ENCODE measurements around the gene RAB3GAP1. TPM values are rescaled to one million over a fixed set of nuclear protein-coding genes. Genes with fewer than 3 reads are reported as not detected.
"Not testable (repeated sequence)": the region's sequence is repeated elsewhere in the genome, so short reads cannot be mapped to it uniquely, and the experiment has no call there.

The RAB3GAP1 gene
- total RNA-seq, 2 experiments from 2014 or later = 23.5 to 25.4 TPM

DNA sequence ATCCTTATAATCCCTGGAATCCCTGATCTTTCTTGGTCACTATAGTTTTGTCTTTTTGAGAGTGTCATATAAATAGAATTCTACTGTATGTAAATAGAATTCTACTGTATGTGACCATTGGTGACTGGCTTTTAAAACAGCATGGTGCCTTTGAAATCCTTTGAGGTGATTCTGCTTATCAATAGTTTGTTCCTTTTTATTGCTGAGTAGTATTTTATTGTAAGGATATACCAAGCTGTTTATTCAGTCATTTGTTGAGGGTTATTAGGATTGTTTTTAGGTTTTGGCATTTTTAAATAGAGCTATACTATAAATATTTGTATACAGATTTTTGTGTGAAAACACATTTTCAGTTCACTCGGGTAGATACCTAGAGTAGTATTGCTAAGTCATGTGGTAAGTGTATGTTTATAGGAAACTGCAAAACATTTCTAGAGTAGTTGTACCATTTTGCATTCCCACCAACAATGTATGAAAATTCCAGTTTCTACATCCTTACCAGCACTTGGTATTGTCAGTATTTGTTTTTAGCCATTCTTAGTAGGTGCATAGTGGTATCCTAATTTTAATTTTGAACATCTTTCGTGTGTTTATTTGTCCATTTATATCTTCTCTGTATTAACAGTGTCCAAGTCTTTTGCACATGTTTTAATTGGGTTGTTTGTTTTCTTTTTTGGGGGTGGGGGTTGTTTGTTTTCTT is 45.6 kb downstream of the RAB3GAP1 start:
- ChIA-PET POLR2A (no interaction called here), CTCF (no interaction called here)

DNA sequence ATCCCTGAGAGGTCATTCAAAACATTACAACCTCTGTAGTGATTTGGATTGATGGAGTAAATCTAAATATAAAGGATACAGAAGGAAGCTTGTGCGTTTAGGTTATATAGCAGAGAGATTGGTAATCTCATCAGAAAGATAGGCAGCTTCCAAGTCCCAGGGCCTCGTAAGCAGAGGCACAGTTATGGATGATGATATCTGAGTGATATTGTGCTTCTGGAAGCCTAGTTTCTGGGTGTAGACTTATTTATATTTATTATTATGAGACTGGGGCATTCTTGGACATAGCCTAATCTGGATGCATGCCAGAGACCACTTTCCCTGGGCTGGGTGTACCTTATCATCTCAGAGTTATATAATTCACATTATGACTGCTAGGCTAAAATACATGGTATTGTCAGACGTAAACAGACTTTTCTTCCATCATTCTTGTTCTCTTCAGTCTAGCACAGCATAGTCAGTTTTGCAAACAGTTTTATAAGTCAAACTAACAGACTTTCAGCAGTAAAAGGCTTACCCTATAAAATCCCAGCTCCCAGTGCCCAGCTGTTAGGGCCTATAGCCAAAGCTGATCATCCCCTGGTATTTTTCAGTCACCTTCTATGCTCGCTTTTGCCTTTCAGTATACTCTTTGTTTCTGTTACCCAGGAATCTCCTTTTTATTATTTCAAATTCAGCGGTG is 47.9 kb downstream of the RAB3GAP1 start:
- POLR2A ChIA-PET = no interaction called here
- CTCF ChIA-PET = no interaction called here

DNA sequence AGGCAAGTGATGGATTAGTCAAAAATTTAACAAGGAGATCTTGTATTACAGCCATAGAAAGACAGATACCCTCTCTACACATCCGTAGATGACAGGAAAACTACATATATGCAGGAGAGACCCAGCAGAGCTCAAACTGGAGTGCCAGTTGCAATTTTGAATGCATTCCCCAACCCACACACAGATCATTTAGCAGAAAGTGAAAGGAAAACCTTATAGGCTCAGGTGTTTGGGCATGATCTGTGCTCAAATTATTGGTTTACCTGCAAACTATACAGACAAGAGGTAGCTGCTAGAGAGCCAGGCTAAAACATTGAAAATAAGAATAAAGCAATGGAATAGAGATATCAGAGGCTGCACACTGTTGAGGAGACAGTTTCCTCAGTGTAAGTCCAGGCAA is 51.8 kb downstream of the RAB3GAP1 start:
- ChIA-PET CTCF (no interaction called here), POLR2A (no interaction called here)

DNA sequence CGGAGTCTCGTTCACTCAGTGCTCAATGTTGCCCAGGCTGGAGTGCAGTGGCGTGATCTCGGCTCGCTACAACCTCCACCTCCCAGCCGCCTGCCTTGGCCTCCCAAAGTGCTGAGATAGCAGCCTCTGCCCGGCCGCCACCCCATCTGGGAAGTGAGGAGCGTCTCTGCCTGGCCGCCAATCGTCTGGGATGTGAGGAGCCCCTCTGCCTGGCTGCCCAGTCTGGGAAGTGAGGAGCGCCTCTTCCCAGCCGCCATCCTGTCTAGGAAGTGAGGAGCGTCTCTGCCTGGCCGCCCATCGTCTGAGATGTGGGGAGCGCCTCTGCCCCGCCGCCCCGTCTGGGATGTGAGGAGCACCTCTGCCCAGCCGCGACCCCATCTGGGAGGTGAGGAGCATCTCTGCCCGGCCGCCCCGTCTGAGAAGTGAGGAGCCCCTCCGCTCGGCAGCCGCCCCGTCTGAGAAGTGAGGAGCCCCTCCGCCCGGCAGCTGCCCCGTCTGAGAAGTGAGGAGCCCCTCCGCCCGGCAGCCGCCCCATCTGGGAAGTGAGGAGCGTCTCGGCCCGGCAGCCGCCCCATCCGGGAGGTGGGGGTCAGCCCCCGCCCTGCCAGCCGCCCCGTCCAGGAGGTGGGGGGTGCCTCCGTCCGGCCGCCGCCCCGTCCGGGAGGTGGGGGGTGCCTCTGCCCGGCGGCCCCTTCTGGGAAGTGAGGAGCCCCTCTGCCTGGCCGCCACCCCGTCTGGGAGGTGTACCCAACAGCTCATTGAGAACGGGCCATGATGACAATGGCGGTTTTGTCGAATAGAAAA is 53.6 kb downstream of the RAB3GAP1 start:
- POLR2A ChIA-PET, CTCF ChIA-PET: not testable (repeated sequence)

DNA sequence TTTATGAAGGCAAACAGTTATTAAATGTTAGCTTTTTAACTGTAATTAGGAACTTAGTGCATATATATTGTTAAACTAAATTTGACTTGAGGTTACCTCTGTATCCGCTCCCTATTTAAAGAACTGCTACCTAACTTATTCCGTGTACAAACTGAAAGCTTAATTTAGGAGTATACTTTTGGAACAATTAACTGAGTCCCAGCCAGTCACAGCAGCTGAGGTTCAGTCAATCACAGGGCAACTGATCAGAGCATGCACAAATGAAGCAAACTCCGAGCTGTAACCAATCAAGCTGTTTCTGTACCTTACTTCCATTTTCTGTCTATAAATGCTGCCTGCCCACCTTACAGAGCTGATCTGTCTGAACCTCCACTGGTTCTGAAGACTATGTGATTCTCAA is 61.2 kb downstream of the RAB3GAP1 start:
- POLR2A ChIA-PET = no interaction called here
- CTCF ChIA-PET = no interaction called here

DNA sequence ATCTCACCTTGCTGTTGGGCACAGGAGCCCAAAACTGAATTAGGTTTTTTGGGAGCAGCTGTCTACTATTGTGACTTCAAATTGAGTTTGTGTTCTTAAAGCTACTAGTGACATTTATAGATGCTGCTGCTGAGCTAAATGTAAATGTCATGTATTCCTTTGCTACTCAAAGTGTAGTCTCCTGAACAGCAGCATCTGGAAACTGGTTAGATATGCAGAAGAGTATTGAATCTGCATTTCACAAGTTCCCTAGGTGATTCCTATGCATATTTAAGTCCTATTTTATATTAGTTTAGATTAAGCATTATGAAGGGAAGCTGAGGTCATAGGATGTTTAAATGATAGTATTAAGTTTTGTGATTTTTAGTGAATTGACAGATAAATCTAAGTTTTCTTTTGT is 67.5 kb downstream of the RAB3GAP1 start:
- POLR2A ChIA-PET = no interaction called here
- CTCF ChIA-PET = no interaction called here

DNA sequence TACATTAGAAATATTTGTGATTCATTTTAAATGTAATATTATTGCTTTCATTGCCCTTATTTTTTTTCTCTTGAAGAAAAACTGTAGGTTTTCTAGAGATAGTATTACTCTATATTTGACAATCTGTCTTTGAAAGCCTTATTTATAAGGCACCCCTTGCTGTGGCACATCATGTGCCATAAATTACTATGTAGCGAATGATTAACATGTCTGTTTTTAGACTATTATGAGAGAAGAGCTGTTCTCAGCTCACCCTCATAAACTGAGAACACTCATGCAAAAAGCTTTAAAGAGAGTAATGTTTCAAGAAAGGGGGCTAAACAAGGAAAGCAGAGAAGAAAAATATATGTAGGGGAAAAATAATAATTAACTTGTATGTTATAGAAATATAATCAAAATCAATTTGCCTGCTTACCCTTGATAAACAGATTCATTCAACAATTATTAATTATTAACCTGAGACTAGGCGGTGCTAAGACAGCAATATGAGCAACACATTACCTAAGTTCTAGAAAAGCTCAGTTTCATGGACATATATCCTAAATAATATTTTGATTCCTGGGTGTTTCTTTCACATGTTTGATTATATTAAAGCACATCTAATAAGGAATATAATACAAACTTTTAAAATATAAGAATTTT is 69.0 kb downstream of the RAB3GAP1 start:
- POLR2A ChIA-PET = no interaction called here
- CTCF ChIA-PET = no interaction called here

DNA sequence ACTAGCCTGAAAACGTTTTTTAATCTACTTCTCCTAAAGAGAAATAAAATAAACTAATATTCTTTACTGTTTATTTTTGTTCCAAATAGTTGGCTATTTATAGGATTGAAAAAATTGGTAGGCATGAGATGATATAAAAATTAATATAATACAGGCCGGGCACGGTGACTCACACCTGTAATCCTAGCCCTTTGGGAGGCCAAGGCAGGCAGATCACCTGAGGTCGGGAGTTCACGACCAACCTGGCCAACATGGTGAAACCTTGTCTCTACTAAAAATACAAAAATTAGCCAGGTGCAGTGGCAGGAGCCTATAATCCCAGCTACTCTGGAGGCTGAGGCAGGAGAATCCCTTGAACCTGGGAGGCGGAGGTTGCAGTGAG is 69.6 kb downstream of the RAB3GAP1 start:
- POLR2A ChIA-PET, CTCF ChIA-PET: not testable (repeated sequence)

DNA sequence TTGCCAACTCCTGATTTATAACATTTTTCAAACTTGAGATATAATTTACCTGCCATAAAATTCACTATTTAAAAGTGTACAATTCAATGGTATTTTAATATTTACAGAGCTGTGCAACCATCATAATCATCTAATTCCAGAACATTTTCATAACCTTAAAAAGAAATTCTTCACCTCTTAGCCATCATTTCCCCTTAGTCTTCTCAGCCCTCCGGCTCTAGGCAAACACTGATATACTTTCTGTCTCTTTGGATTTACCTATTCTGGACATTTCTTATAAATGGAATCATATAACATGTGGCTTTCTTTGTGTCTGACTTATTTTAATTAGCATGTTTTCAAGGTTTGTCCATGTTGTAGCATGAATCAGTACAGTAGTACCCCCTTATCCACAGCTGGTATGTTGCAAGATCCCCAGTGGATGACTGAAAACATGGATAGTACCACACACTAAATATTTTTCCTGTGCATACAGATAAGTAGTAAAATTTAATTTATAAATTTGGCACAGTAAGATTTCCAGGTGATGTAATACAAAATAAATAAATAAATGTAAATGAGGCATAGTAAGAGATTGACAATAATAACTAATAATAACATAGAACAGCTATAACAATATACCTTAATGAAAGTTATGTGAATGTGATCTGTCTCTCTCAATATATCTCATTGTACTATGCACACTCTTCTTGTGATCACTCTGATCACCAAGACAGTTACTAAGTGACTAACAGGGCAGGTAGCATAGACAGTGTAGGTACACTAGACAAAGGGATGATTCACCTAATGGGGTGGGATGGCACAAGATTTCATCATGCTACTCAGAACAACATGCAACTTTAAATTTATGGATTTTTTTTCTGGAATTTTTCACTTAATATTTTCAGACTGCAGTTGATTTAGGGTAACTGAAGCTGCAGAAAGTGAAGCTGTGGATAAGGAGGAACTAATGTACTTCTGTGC is 73.1 kb downstream of the RAB3GAP1 start:
- ChIA-PET CTCF (no interaction called here), POLR2A (no interaction called here)

DNA sequence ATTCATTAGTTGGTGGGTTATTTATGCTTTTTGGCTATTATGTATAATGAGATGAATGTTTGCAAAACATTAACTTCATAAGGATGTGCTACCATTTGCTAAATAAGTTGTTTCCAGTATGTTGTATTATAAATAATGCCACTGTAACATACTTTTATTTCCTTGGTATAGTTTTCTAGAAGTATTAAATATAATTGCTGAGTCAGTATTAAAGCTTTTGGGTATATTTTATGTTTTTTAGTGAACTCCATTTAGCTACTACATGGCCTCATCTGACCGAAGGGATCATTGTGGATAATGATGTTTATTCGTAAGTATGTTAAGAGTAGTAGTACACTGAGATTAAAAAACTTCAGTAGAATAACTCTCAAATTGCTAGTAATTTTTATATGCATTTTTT is 73.8 kb downstream of the RAB3GAP1 start:
- ChIA-PET CTCF (no interaction called here), POLR2A (no interaction called here)

DNA sequence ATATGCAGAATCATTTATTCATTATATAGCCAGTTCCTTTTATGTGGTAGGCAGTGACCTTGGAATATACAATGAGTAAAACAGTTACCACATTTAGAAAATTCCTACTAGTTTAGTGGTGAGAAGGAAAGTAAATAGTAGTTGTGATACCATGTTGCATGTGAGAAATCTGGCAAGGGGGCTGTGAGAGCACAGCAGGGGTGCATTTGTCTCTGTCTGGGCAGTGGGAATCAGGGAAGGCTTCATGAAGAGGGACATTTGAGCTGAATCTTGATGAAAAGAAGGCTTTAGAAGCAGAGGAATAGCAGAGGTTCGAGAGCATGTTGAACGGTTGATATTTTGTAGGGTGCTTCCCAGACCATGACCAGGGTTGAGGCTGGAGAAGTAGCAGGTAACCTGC is 78.7 kb downstream of the RAB3GAP1 start:
- CTCF ChIA-PET = no interaction called here
- POLR2A ChIA-PET = no interaction called here

DNA sequence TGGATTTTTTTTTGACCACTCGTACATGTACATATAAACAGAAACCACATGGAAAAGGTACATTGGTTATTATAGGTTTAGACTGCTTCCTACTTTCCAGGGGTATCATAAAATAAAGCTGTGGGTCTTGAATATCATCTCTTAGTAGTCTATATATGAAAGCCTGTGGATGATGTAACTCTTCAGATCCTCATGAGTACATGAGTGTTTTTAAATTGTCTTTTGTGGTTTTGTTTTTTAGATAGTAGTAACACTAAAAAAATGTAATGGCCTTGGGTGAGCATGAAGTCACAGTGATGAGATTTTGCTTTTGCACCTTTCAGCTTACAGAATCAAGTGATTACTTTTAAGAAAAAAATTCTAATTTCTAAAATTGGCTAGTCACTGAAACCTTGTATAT is 80.2 kb downstream of the RAB3GAP1 start:
- ChIA-PET CTCF (interaction anchor here (0.6 to 1.5 kb wide), 2 partner anchors 9 to 210 kb away, joined by 3 read pairs; no protein-coding TSS in a partner anchor), POLR2A (no interaction called here)

DNA sequence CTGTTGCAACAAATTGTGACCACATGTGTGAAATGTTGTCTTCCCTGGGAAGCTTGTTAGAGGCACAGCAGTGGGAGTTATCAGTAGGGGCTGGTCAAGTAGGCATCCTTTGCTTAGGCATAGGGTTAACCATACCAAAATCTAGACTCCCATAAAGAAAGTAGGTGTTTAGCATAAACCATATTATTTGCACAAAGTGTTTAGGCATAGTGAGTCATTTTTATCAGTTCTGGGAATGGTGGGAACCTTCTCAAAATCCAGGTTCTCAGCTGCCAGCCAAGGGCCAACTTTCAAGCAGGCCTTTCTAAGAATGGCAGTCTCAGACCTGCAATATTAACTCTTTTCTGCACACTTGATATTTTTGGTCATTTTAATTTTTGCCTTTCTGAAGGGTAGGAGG is 88.5 kb downstream of the RAB3GAP1 start:
- POLR2A ChIA-PET = no interaction called here
- CTCF ChIA-PET = no interaction called here

DNA sequence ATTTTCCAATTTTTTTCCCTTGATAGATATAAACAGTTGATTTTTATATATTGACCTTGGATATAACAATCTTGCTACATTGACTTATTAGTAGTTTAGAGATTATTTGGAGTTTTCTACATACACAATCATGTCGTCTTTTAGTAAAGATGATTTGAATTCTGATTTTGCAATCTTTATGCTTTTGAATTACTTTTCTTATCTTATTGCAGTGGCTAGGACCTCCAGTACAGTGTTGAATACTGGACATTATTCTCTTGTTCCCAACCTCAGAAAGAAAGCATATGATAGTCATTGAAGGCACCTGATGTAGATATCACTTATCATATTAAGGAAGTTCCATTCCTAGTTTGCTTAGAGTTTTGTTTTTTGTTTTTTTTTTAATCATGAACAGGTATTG is 90.2 kb downstream of the RAB3GAP1 start:
- CTCF ChIA-PET = interaction anchor here (1.4 kb wide), 1 partner anchor 10 kb away, joined by 3 read pairs; no protein-coding TSS in a partner anchor
- POLR2A ChIA-PET = no interaction called here

DNA sequence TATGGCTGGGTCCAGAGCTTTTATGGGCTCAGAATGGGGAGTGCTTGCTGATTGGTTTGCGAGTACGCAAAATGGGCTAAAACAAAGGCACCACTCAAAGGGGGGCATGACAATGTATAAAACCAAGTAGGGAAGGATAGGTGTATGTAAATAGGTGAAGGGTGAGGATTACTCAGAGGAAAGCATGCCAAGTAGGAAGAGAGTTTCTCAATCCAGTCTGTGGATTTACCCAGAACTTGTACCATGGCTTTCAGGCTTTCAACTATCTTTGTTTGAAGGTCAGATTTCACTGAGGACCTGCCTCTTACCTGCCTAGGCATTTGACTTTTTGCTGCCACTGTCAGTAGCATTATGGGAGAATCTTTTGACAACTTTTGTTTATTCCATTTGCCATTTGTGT is 92.3 kb downstream of the RAB3GAP1 start:
- ChIA-PET POLR2A (no interaction called here), CTCF (no interaction called here)

DNA sequence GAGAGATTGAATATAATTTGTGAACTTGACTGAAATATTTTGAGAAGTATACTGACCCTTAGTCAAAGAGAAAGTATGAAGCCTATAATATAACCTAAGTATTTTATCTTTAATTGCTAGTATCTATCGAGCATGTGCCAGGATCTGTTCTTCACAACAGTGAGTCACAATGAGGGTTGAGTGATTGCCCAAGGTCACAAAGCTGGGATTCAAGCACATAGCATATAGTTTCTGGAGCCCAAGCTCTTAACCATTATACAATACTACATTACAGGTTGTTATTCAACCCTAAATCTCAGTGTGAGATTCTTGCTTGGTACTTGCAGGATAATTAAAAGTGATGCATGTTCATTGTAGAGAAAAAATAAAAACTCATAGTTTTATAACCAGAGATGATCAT is 97.2 kb downstream of the RAB3GAP1 start:
- ChIA-PET POLR2A (no interaction called here), CTCF (no interaction called here)

DNA sequence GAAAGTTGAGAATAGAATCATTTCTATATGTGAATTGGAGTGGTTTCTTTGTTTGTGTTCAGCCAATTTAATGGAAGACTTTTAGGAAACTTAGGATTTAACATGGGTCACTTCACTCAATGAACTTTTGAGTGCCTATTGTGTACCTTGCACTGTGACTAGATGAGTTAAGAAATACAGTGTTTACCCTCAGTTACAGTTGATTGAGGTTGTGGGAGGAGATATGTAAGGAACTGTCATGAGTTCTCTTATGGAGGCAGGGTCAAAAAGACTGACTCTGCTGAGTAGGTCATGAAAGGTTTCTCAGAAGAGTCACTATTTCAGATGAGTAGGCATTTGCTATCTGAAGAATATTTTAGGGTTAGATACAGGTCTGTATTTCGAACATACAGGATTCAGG is 98.6 kb downstream of the RAB3GAP1 start:
- POLR2A ChIA-PET = no interaction called here
- CTCF ChIA-PET = no interaction called here

DNA sequence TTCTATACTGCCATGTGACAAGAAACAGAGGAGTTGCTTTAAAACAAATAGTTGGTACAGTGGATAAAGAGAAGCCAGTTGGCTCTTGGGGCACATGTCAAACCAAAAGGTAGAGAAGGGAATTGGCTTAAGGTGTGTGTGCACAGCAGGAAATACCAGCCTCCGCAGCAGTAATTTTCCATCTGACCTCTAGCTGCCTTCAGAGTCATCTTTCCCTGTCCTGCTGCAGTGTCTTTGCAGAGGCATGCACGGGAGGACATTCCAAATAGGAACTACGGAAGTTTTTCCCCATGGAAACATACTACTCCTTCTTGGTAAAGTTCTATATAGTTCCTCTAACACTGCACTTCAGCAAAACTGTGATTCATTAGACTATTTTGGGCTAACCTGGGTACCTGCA is 99.5 kb downstream of the RAB3GAP1 start:
- CTCF ChIA-PET = no interaction called here
- POLR2A ChIA-PET = no interaction called here

DNA sequence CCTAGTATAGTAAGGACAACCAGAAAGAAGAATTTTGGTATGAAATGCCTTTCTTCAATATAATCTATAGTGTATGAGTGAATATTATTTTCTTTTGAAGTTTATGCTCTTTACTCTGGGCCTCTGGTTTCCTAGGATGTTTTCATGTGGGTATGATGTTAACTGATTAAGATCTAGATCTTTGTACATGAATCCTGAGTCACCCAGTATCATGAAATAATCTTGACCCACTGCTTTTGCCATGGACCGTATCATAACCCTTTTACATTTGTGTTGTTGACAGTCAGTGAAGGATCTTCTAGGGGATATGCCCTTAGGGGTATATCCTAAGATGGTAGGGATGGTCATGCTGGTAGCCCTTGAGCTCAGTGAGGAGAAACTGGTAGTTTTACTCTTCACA is 100.3 kb downstream of the RAB3GAP1 start:
- ChIA-PET CTCF (no interaction called here), POLR2A (no interaction called here)

DNA sequence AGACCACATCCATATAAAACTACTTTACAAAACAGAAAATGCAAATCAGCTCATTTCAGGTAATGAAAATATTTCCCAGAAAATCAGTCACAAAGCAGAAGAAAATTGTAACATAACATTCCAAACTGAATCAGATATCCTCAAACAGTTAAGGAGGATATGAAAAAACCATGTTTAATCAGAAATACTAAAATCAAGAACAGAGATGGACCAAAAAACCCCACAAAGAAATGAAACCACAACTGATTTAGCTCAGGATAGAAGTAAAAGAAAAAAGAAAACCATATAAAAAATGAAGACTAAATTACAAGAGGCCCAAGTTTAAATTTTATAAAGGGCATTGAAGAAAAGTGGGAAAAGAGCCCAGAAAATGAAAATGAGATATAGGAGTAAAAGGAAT is 102.9 kb downstream of the RAB3GAP1 start:
- ChIA-PET POLR2A (no interaction called here), CTCF (no interaction called here)

Measured in activated CD8-positive, alpha-beta memory T cell treated with anti-CD3 and anti-CD28 coated beads for 36 hours (primary cell).